ENCODE measurements around the gene BRINP3. TPM values are rescaled to one million over a fixed set of nuclear protein-coding genes. Genes with fewer than 3 reads are reported as not detected.
"Not testable (repeated sequence)": the region's sequence is repeated elsewhere in the genome, so short reads cannot be mapped to it uniquely, and the experiment has no call there.

Gene BRINP3
- total RNA-seq: 10 to 100 TPM; 12.4 to 48.7 (median 14.2) TPM
- long read RNA-seq, donor 1, partial matches to known transcripts: 1 of 3 reads
- long read RNA-seq, donor 1, other reads (novel, unspliced or antisense): 1 of 3 reads
- long read RNA-seq, donor 2, partial matches to known transcripts: 0 of 1 reads
- long read RNA-seq, donor 2, other reads (novel, unspliced or antisense): 1 of 1 reads

GRCh38 chr1:190477762-190478148 is at the start of gene BRINP3:
Gene BRINP3 (minus strand): TSS chr1:190477864.
- peak; percentile 11 for ATAC-seq
- intact Hi-C loops (cut with DNase I, micrococcal nuclease): no loop called here
- Histone ChIP-seq H3K4me1 (ENCODE audit: low read depth) (peaks cover 3% of the 10 kb centered on the region), H3K9me3 (no peaks in the 10 kb centered on the region), H3K4me3 (peak within 1 kb of the TSS; percentile 11), H3K36me3 (ENCODE audit: low read depth) (no peaks in the 10 kb centered on the region)
- no peak for TF ChIP-seq CTCF (IDR thresholded peaks at IDR 0.05)
- no peak for DNase-seq

GRCh38 chr1:190511554-190511953 is 33.9 kb upstream of the BRINP3 start:
- intact Hi-C loops (cut with DNase I, micrococcal nuclease): no loop called here
- no peak for DNase-seq
- no peaks in the 10 kb centered on the region for H3K4me1 ChIP-seq (ENCODE audit: low read depth)
- TF ChIP-seq CTCF (IDR thresholded peaks at IDR 0.05): no peak
- no peaks in the 10 kb centered on the region for H3K36me3 ChIP-seq (ENCODE audit: low read depth)
- H3K9me3 ChIP-seq: no peaks in the 10 kb centered on the region
- no peak for ATAC-seq
- H3K4me3 ChIP-seq: no peak overlapping the region

GRCh38 chr1:190507357-190507756 is 29.7 kb upstream of the BRINP3 start:
- DNase-seq: no peak

GRCh38 chr1:190504539-190504938 is 26.9 kb upstream of the BRINP3 start:
- DNase-seq; H3K9me3 ChIP-seq; H3K4me3 ChIP-seq; ATAC-seq; H3K36me3 ChIP-seq (ENCODE audit: low read depth); intact Hi-C loops (cut with DNase I, micrococcal nuclease); H3K4me1 ChIP-seq (ENCODE audit: low read depth): not testable (repeated sequence)

More at GRCh38 chr1:190507357-190507756, 29.7 kb upstream of the BRINP3 start:
- Histone ChIP-seq H3K4me3 (no peak overlapping the region), H3K36me3 (ENCODE audit: low read depth) (no peaks in the 10 kb centered on the region), H3K9me3 (peaks cover 3% of the 10 kb centered on the region), H3K4me1 (ENCODE audit: low read depth) (no peaks in the 10 kb centered on the region)
- TF ChIP-seq CTCF (IDR thresholded peaks at IDR 0.05): no peak
- ATAC-seq: no peak
- intact Hi-C loops (cut with DNase I, micrococcal nuclease): no loop called here

- intact Hi-C loops (cut with DNase I, micrococcal nuclease): no loop called here
- DNase-seq (no peak), ATAC-seq (no peak)
- TF ChIP-seq CTCF (IDR thresholded peaks at IDR 0.05): no peak
- H3K4me1 ChIP-seq (ENCODE audit: low read depth): no peaks in the 10 kb centered on the region
- H3K4me3 ChIP-seq: no peak overlapping the region
- H3K9me3 ChIP-seq: no peaks in the 10 kb centered on the region
- H3K36me3 ChIP-seq (ENCODE audit: low read depth): no peaks in the 10 kb centered on the region
Observed at GRCh38 chr1:190497565-190497964, 19.9 kb upstream of the BRINP3 start.

GRCh38 chr1:190494451-190494850 is 16.8 kb upstream of the BRINP3 start:
- DNase-seq: no peak
- intact Hi-C loops (cut with DNase I, micrococcal nuclease): no loop called here
- Histone ChIP-seq H3K4me1 (ENCODE audit: low read depth) (no peaks in the 10 kb centered on the region), H3K9me3 (no peaks in the 10 kb centered on the region), H3K4me3 (no peak overlapping the region), H3K36me3 (ENCODE audit: low read depth) (no peaks in the 10 kb centered on the region)
- TF ChIP-seq CTCF (IDR thresholded peaks at IDR 0.05): no peak
- ATAC-seq: no peak
